Loucy (cell line): Measurements from ENCODE around the gene ITGB8.

Experiments used
- CTCF ChIP-seq: fragments of 200-600 bp; sonication (generic); conservative IDR thresholded peaks from 2 replicates; pipeline ENCODE4 v1.5.1; 2014; ENCODE audit warnings: mild to moderate bottlenecking, antibody characterized with exemption, low read length
- EZH2phosphoT487 ChIP-seq: fragments of 200-600 bp; IDR thresholded peaks from 2 replicates; pipeline ENCODE4 v1.6.1; 2018; ENCODE audit warnings: antibody characterized with exemption, mild to moderate bottlenecking, moderate library complexity, borderline replicate concordance

- TF ChIP-seq CTCF, result no peak
- no peak for TF ChIP-seq EZH2phosphoT487
Measured at GRCh38 chr7:20393616-20394015, 62.9 kb downstream of the ITGB8 start.
